GM13977 (cell line): ENCODE data around the gene GK2.

ENCODE experiments used
- DNase-seq: peaks from one replicate; pipeline ENCODE4 v3.0.0; 2012; ENCODE audit warnings: low spot score
- in situ Hi-C: fragments of 300-500 bp; cut with MboI; formaldehyde crosslinking; loops from one replicate; pipeline ENCODE4 v1.12.0; 2022; ENCODE audit warnings: low sequenced_read_pairs, low pct_unique_long_range_greater_than_20kb, mixed read lengths, inconsistent platforms; ENCODE audit not compliant: unreplicated experiment
- TF ChIP-seq, protein P1 (sequence below): IDR thresholded peaks from 2 replicates; pipeline ENCODE4 v1.5.1; 2012; ENCODE audit warnings: mild to moderate bottlenecking, control low read depth; ENCODE audit not compliant: insufficient read depth; ENCODE audit errors: extremely low read depth, missing control alignments

GK2 gene

DNA sequence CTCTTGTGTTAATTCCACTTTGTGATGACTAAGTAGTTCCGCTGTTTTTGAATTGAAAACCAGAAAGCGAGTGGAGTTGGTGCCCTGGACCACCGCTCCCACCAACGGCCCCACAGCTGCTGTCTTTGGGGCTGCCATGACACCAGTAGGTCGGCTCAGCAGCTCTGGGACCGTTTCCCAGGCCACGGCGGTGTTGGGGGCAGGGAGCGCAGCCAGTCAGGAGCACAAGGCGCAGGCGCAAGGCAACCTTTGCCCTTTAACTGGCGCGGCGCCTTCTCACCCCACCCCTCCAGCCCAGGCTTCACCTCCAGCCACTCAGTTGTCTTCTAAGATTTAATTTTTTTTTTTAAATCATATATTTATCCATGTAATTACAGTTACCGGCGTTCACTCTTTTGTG is at the start of gene GK2:
GK2 (minus strand) TSS at position 166 of the 400 bp plus-strand sequence; CDS start at position 138, 28 bp downstream.
- DNase-seq, result no peak
- in situ Hi-C loops, result no loop called here

DNA sequence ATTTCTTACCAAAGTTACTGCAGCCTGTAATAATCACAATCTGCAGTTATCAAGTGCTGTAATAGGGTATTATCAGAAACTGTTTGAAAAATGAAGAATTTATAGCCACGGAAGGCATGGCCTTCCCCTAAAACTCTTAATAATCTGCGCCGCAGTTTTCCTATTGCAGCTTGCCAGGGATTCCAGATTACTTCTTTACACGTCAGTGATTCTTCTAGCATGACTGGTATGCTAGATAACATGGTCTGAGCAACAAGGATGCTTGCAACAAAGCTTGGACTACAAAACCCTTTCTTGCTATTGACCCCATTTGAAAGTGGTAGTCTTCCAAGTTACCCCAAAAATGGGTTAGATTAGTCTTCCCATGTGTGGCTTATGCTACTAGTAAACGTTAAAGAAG is 47.2 kb upstream of the GK2 start:
- TF ChIP-seq, protein P1, sequence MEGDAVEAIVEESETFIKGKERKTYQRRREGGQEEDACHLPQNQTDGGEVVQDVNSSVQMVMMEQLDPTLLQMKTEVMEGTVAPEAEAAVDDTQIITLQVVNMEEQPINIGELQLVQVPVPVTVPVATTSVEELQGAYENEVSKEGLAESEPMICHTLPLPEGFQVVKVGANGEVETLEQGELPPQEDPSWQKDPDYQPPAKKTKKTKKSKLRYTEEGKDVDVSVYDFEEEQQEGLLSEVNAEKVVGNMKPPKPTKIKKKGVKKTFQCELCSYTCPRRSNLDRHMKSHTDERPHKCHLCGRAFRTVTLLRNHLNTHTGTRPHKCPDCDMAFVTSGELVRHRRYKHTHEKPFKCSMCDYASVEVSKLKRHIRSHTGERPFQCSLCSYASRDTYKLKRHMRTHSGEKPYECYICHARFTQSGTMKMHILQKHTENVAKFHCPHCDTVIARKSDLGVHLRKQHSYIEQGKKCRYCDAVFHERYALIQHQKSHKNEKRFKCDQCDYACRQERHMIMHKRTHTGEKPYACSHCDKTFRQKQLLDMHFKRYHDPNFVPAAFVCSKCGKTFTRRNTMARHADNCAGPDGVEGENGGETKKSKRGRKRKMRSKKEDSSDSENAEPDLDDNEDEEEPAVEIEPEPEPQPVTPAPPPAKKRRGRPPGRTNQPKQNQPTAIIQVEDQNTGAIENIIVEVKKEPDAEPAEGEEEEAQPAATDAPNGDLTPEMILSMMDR, result no peak
- DNase-seq, result no peak
- in situ Hi-C loops, result no loop called here

More for the DNA sequence above, at the start of gene GK2:
- TF ChIP-seq, protein P1, result no peak

DNA sequence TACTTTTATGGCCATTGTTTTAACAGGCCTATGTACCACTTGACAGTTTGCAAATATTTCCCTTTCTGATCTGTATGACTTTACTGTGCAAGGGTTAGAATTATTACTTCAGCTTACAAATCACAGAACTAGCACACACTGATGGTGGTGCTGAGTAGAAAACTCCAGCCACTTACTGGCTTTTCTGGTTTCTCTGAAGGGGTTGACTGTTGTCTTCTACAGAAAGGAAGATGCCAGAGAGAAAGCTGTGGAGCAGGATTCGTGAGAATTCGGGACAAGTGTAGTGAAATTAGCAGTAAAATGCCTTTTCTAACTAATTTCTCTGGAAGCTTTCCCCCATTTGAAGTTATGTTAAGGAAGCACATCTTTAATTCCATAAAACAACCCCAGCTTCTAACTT is 46.6 kb upstream of the GK2 start:
- in situ Hi-C loops, result no loop called here
- DNase-seq, result no peak
- TF ChIP-seq, protein P1, result no peak

DNA sequence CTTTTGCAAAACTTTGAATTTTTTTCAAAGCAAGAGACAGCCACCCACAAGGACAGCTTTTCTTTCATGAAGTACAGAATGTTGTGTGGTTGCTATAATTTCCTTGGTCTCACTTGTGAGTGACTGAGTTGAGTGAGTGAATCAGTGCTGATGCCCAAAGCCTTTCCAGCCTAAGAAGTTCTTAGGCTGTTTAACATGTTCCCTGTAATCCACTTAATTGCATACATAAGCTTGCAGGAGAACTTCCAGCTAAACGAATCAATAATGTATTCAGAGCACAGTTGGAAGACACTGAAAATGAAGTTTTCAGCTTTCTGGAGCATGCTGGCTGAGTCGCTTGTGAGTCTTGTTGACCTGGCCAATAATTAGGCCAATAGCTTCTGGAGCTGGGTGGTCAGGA is 42.0 kb upstream of the GK2 start:
- DNase-seq, result no peak
- TF ChIP-seq, protein P1, result no peak
- in situ Hi-C loops, result no loop called here

DNA sequence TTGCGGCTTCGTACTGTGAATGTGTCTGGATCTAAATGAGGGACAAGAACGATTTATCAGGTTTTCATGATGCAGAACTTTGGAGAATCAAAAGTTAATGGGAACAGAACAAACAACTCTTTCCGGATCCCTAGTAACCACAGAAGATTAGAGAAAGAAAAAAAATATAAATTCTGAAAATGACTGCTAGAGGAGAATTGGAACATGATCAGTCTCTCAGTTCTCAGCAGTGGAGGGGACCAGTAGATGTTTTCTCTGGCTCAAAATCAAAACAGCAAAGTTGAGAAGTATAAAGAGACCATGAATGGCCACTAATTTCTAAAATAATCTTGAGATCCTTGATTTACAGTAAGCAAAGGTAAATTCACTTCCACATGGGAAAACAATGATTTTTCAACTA is 38.1 kb upstream of the GK2 start:
- in situ Hi-C loops, result no loop called here
- no peak for DNase-seq
- TF ChIP-seq, protein P1, result no peak

DNA sequence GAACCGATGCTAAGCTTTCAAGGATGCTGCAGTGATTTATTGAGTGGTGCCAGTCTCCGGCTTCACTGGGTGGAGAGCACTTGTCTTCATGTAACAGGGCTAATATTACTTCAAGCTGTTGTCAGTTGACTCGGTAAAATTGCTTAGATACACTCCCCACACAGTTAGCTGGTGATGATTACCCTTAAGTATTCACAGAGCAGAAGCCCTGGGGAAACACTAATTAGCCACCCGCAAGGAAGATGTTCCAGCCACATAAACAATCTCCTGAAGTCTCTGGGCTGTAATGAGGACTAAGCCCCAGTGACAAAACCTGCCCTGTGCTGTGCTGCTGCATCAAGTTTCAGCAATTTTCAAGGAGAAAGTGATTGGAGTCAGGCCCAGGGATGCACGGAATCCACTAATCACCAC is 37.3 kb upstream of the GK2 start:
- in situ Hi-C loops, result no loop called here
- TF ChIP-seq, protein P1, result no peak
- DNase-seq, result no peak

DNA sequence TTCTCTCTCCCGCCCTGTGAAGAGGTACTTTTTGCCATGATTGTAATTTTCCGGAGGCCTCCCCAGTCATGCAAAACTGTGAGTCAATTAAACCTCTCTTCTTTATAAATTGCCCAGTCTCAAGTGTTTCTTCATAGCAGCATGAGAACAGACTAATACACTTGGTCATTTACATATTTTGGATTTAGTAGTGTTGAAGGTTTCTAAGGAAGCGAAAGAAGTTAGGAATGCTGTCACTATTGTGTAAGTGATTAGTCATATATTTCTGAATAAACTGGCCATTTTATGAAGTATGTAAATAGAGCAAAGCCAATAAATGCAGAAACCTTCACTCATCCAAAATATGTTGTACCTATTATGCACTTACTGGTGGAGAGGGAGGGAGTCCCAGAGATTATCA is 34.4 kb upstream of the GK2 start:
- no peak for DNase-seq
- TF ChIP-seq, protein P1, result no peak

More for the DNA sequence above, 34.4 kb upstream of the GK2 start:
- in situ Hi-C loops, result no loop called here
